IMR-90 (cell line): ENCODE results near the gene PGBD1. TPM values are rescaled to one million over a fixed set of nuclear protein-coding genes. Genes with fewer than 3 reads are reported as not detected.

Source experiments
- ATAC-seq: fragments of 200-7000 bp; cut with Tn5 transposase; 2 replicates; pipeline ENCODE4 v1.9.1; 2020; ENCODE audit warnings: low read depth, mild to moderate bottlenecking, moderate library complexity
- BruUV-seq: library from RNA; stranded (reverse); fragments of 400-500 nt; replicated peaks from 2 replicates; lab custom pipeline; 2021; lab: Mats Ljungman, UMichigan
- CTCF ChIA-PET: fragments of 300-600 bp; formaldehyde crosslinking; extraction: SDS; loops from one replicate; lab custom pipeline; 2021; ENCODE audit warnings: antibody characterized with exemption; lab: Yijun Ruan, JAX
- POLR2A ChIA-PET: fragments of 300-600 bp; sonication (Branson Sonifier 250); formaldehyde crosslinking; loops from one replicate; lab custom pipeline; 2022; ENCODE audit warnings: antibody characterized with exemption; ENCODE audit not compliant: unreplicated experiment; lab: Charles Lee
- DNase-seq: peaks from one replicate; pipeline ENCODE4 v3.0.0; 2013
- H2AFZ ChIP-seq: replicated peaks from 2 replicates; pipeline ENCODE3; 2013; ENCODE audit warnings: low read length, mild to moderate bottlenecking; ENCODE audit not compliant: poor library complexity
- H2AK5ac ChIP-seq: 2 replicates; pipeline ENCODE4 v1.6.1; 2013; ENCODE audit warnings: low read depth, low read length, inconsistent platforms
- H2AK9ac ChIP-seq: replicated peaks from 2 replicates; pipeline ENCODE3; 2013; ENCODE audit warnings: mild to moderate bottlenecking, low read depth, low read length, moderate library complexity; ENCODE audit not compliant: poor library complexity
- H2BK120ac ChIP-seq: 2 replicates; pipeline ENCODE4 v1.6.1; 2013; ENCODE audit warnings: low read depth, low read length, inconsistent platforms
- H2BK15ac ChIP-seq: 3 replicates; pipeline ENCODE4 v1.6.1; 2013; ENCODE audit warnings: low read depth, low read length, inconsistent platforms
- H2BK20ac ChIP-seq: 2 replicates; pipeline ENCODE4 v1.6.1; 2013; ENCODE audit warnings: low read depth, mild to moderate bottlenecking, inconsistent platforms, low read length, moderate library complexity
- H2BK5ac ChIP-seq: 2 replicates; pipeline ENCODE4 v1.6.1; 2013; ENCODE audit warnings: mild to moderate bottlenecking, low read depth, low read length, inconsistent platforms; ENCODE audit not compliant: poor library complexity, severe bottlenecking
- H3K14ac ChIP-seq: replicated peaks from 2 replicates; pipeline ENCODE4 v1.6.1; 2013; ENCODE audit warnings: low read depth, low read length, inconsistent platforms
- H3K18ac ChIP-seq: 2 replicates; pipeline ENCODE4 v1.6.1; 2013; ENCODE audit warnings: low read depth, low read length, control low read depth
- H3K23ac ChIP-seq: 2 replicates; pipeline ENCODE4 v1.6.1; 2013; ENCODE audit warnings: low read depth, low read length, inconsistent platforms
- H3K27ac ChIP-seq: 2 replicates; pipeline ENCODE4 v1.5.1; 2013; ENCODE audit warnings: mild to moderate bottlenecking, control low read depth, low read length; ENCODE audit not compliant: insufficient read depth
- H3K27me3 ChIP-seq: 2 replicates; pipeline ENCODE4 v1.6.1; 2013; ENCODE audit warnings: low read length; ENCODE audit not compliant: control insufficient read depth, insufficient read depth
- H3K36me3 ChIP-seq: 2 replicates; pipeline ENCODE4 v1.6.1; 2013; ENCODE audit warnings: low read length, mixed read lengths; ENCODE audit not compliant: control insufficient read depth, insufficient read depth
- H3K4ac ChIP-seq: 2 replicates; pipeline ENCODE4 v1.6.1; 2013; ENCODE audit warnings: low read depth, low read length, inconsistent platforms
- H3K4me1 ChIP-seq: 2 replicates; pipeline ENCODE4 v1.6.1; 2013; ENCODE audit warnings: low read length, mixed read lengths; ENCODE audit not compliant: control insufficient read depth, insufficient read depth
- H3K4me2 ChIP-seq: 2 replicates; pipeline ENCODE4 v1.6.1; 2013; ENCODE audit warnings: low read depth, mild to moderate bottlenecking, control low read depth, low read length, moderate library complexity
- H3K4me3 ChIP-seq: 2 replicates; pipeline ENCODE4 v1.5.1; 2013; ENCODE audit warnings: low read depth, mild to moderate bottlenecking, control low read depth, low read length, moderate library complexity; ENCODE audit not compliant: insufficient read depth
- H3K56ac ChIP-seq: 2 replicates; pipeline ENCODE4 v1.6.1; 2013; ENCODE audit warnings: low read length, inconsistent platforms; ENCODE audit not compliant: insufficient read depth; ENCODE audit errors: extremely low read depth
- H3K79me1 ChIP-seq, 2 experiments: 2 replicates each; pipeline ENCODE4 v1.6.1; 2013; ENCODE audit warnings: low read length in 2 of 2, inconsistent platforms in 1 of 2, low read depth in 1 of 2
- H3K9ac ChIP-seq: 2 replicates; pipeline ENCODE4 v1.6.1; 2013; ENCODE audit warnings: low read depth, low read length, control low read depth
- H3K9me1 ChIP-seq: 2 replicates; pipeline ENCODE4 v1.6.1; 2013; ENCODE audit warnings: low read length, inconsistent platforms; ENCODE audit not compliant: insufficient read depth
- H3K9me3 ChIP-seq: 2 replicates; pipeline ENCODE4 v1.6.1; 2013; ENCODE audit warnings: low read length; ENCODE audit not compliant: control insufficient read depth, insufficient read depth
- H4K20me1 ChIP-seq: 2 replicates; pipeline ENCODE4 v1.6.1; 2013; ENCODE audit warnings: low read length, inconsistent platforms; ENCODE audit not compliant: insufficient read depth
- H4K5ac ChIP-seq: 2 replicates; pipeline ENCODE4 v1.6.1; 2013; ENCODE audit warnings: mild to moderate bottlenecking, low read depth, low read length, control low read depth
- H4K8ac ChIP-seq, 2 experiments: 2 replicates each; pipeline ENCODE4 v1.6.1; 2013; ENCODE audit warnings: low read depth in 2 of 2, low read length in 2 of 2, control low read depth in 1 of 2, inconsistent platforms in 1 of 2
- H4K91ac ChIP-seq: 2 replicates; pipeline ENCODE4 v1.6.1; 2013; ENCODE audit warnings: low read depth, low read length, inconsistent platforms; ENCODE audit not compliant: insufficient read depth
- BHLHE40 ChIP-seq: fragments of 150-350 bp; IDR thresholded peaks from 2 replicates; pipeline ENCODE4 v1.6.1; 2016; ENCODE audit warnings: mild to moderate bottlenecking, low read depth, low read length
- CHD1 ChIP-seq: IDR thresholded peaks from 2 replicates; pipeline ENCODE4 v1.6.1; 2012; ENCODE audit warnings: low read depth, low read length, improper control_type of control experiment
- RAD21 ChIP-seq: IDR thresholded peaks from 2 replicates; pipeline ENCODE4 v1.6.1; 2012; ENCODE audit warnings: low read length, improper control_type of control experiment
- RCOR1 ChIP-seq: IDR thresholded peaks from 2 replicates; pipeline ENCODE4 v1.6.1; 2012; ENCODE audit warnings: mild to moderate bottlenecking, low read length, improper control_type of control experiment; ENCODE audit not compliant: insufficient replicate concordance
- SMC3 ChIP-seq: fragments of 150-350 bp; IDR thresholded peaks from 2 replicates; pipeline ENCODE4 v1.6.1; 2016; ENCODE audit warnings: low read depth, mild to moderate bottlenecking, antibody characterized with exemption, low read length, moderate library complexity
- WGBS, 2 experiments: methylation state at CpG; one replicate each; pipeline versions ENCODE4 v1.1.5 to v1.1.7; 2013; ENCODE audit warnings: missing lambda C conversion rate in 2 of 2; ENCODE audit not compliant: insufficient read length in 1 of 2; ENCODE audit errors: extremely low coverage in 2 of 2; 5-methylcytosine and 5-hydroxymethylcytosine counted together
- dilution Hi-C: fragments of 300-500 bp; cut with HindIII; formaldehyde crosslinking; loops from one replicate; pipeline ENCODE4 v1.14.3; 2018; ENCODE audit warnings: low sequenced_read_pairs; ENCODE audit not compliant: unreplicated experiment
- in situ Hi-C: fragments of 300-500 bp; cut with MboI; formaldehyde crosslinking; loops from 3 replicates; pipeline ENCODE4 v1.14.3; 2019; ENCODE audit warnings: low sequenced_read_pairs, inconsistent platforms, mixed read lengths
- intact Hi-C: fragments of 100-400 bp; cut with micrococcal nuclease; formaldehyde crosslinking; loops from 2 replicates; pipeline ENCODE4 v1.10.0; 2022
- polyA plus RNA-seq, 3 experiments: library from polyadenylated mRNA; depleted of rRNA; stranded (reverse); fragments of >200 nt; gene quantifications; 2 replicates each; pipeline ENCODE4 v1.2.3, GENCODE V29; 2012; ENCODE audit warnings: low replicate concordance in 1 of 3
- total RNA-seq: library from RNA; depleted of rRNA; stranded (reverse); fragments of >200 nt; gene quantifications from 2 replicates; pipeline ENCODE4 v1.2.3, GENCODE V29; 2012
- TF ChIP-seq, protein P1 (sequence below): fragments of 150-350 bp; IDR thresholded peaks from 2 replicates; pipeline ENCODE4 v1.6.1; 2017; ENCODE audit warnings: mild to moderate bottlenecking, antibody characterized with exemption, low read length, low read depth

The PGBD1 gene
- total and polyA plus RNA-seq, 2 of the 4 experiments (the other 2 are of a cell fraction), result 3.9 to 6.3 TPM

DNA sequence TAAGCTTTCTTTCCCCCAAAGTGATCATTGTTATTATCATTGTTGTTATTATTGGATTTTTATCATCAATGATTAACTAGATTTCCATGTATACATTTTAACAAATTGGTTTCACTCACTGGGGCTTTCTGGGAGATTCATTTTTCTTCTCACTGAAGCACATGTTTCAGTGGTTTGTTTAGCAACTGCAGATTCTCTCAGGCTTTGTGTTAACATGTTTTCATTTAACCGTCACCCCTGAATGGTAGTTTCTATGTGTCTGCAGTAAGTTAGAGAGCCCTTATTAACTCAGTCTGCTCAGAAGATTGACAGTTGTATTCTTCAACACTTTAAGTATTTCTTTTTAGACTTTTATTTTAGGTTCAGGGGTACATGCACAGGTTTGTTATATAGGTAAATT lies 41.7 kb upstream of the PGBD1 start:
- Histone ChIP-seq H3K9me1 (0 out of 2 replicates have a peak, but pooled peaks cover 4% of the 10 kb centered on the region), H4K5ac (no peak overlapping the region), H3K4me3 (no peak overlapping the region), H3K27me3 (no peaks in the 10 kb centered on the region), H3K56ac (no peak overlapping the region), H4K91ac (no peak overlapping the region), H3K4me1 (no peaks in the 10 kb centered on the region), H3K79me1 (peaks cover 0 to 2% of the 10 kb centered on the region in 2 experiments; a peak in 2 of 4 replicates), H2BK120ac (no peak overlapping the region), H3K9ac (no peak overlapping the region), H2BK5ac (no peak overlapping the region), H3K18ac (no peak overlapping the region), H3K23ac (no peak overlapping the region), H2AK9ac (no peak overlapping the region), H3K36me3 (peaks cover 9% of the 10 kb centered on the region), H2BK15ac (no peak overlapping the region), H3K27ac (no peak overlapping the region), H4K20me1 (no peaks in the 10 kb centered on the region), H3K14ac (no peak overlapping the region), H3K9me3 (no peaks in the 10 kb centered on the region), H3K4ac (no peak overlapping the region), H3K4me2 (no peak overlapping the region), H2AK5ac (no peak overlapping the region), H2AFZ (no peak overlapping the region), H4K8ac (no peak overlapping the region), H2BK20ac (no peak overlapping the region)
- no peak for TF ChIP-seq SMC3
- no peak for TF ChIP-seq BHLHE40
- TF ChIP-seq RAD21, result no peak
- TF ChIP-seq CHD1, result no peak
- no peak for TF ChIP-seq RCOR1
- TF ChIP-seq, protein P1, sequence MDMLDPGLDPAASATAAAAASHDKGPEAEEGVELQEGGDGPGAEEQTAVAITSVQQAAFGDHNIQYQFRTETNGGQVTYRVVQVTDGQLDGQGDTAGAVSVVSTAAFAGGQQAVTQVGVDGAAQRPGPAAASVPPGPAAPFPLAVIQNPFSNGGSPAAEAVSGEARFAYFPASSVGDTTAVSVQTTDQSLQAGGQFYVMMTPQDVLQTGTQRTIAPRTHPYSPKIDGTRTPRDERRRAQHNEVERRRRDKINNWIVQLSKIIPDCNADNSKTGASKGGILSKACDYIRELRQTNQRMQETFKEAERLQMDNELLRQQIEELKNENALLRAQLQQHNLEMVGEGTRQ, result no peak
- in situ Hi-C loops (no loop called here), intact Hi-C loops (no loop called here), dilution Hi-C loops (no loop called here)
- DNase-seq (no peak), ATAC-seq (no peak)
- no TSS peak for BruUV-seq
- ChIA-PET POLR2A (no interaction called here), CTCF (no interaction called here)
- no CpG with 5 or more reads among the region's 1 CpG for WGBS, 2 experiments
